Uterus (tissue), 4 donors: ENCODE measurements around the gene P2RY14. TPM values are rescaled to one million over a fixed set of nuclear protein-coding genes. Genes with fewer than 3 reads are reported as not detected.

Experiments used
- DNase-seq, 2 donors: peaks; one replicate each; pipeline ENCODE4 v3.0.0-alpha.2; 2019 to 2020
- H3K27ac ChIP-seq, 2 donors: fragments of 200-600 bp; sonication (generic); 1 replicate in 1 of 2; 2 replicates in 1 of 2; pipeline ENCODE4 v1.5.1; 2016 to 2018
- H3K27me3 ChIP-seq, 2 donors: fragments of 200-600 bp; sonication (generic); one replicate each; pipeline ENCODE4 v1.5.1; 2018 to 2019; ENCODE audit warnings: control low read depth in 1 of 2
- H3K36me3 ChIP-seq, 2 donors: fragments of 200-600 bp; sonication (generic); one replicate each; pipeline ENCODE4 v1.5.1; 2019; ENCODE audit warnings: control low read depth in 1 of 2
- H3K4me1 ChIP-seq, 2 donors: fragments of 200-600 bp; sonication (generic); one replicate each; pipeline ENCODE4 v1.5.1; 2018 to 2019; ENCODE audit warnings: control low read depth in 1 of 2
- H3K4me3 ChIP-seq, 2 donors: fragments of 200-600 bp; sonication (generic); 1 replicate in 1 of 2; 2 replicates in 1 of 2; pipeline ENCODE4 v1.5.1; 2018 to 2019; ENCODE audit warnings: mild to moderate bottlenecking in 1 of 2
- H3K9me3 ChIP-seq, 2 donors: fragments of 200-600 bp; sonication (generic); one replicate each; pipeline ENCODE4 v1.5.1; 2019; ENCODE audit warnings: control low read depth in 1 of 2
- POLR2A ChIP-seq, 2 donors: fragments of 450-650 bp; IDR thresholded peaks; one replicate each; pipeline ENCODE4 v1.6.1; 2016; ENCODE audit warnings: antibody characterized with exemption in 2 of 2, mild to moderate bottlenecking in 1 of 2, moderate library complexity in 1 of 2
- intact Hi-C: fragments of 100-400 bp; cut with DNase I; formaldehyde crosslinking; loops from one replicate; pipeline ENCODE4 v1.15.1; 2023; ENCODE audit warnings: low total_unique reads
- total RNA-seq, 4 donors: library from RNA; depleted of rRNA in 3 of 4; stranded (reverse); fragments of >200 nt in 3 of 4; gene quantifications; one replicate each; pipeline versions ENCODE4 v1.1.0 to v1.2.4, GENCODE V29; 2014 to 2023
- TF ChIP-seq, protein P1 (sequence below), 4 experiments: fragments of 200-600 bp in 2 of 4; fragments of 450-650 bp in 2 of 4; sonication (generic) in 2 of 4; IDR thresholded peaks; one replicate each; pipeline ENCODE4 v1.5.1; 2016 to 2019; ENCODE audit warnings: antibody characterized with exemption in 4 of 4, mild to moderate bottlenecking in 2 of 4, moderate library complexity in 1 of 4
- donor health status: DM: yes; HTN: yes; CAD: no.

The P2RY14 gene
- total RNA-seq, 4 donors from 2014 or later = 0.51 to 2.6 (median 0.61) TPM

DNA sequence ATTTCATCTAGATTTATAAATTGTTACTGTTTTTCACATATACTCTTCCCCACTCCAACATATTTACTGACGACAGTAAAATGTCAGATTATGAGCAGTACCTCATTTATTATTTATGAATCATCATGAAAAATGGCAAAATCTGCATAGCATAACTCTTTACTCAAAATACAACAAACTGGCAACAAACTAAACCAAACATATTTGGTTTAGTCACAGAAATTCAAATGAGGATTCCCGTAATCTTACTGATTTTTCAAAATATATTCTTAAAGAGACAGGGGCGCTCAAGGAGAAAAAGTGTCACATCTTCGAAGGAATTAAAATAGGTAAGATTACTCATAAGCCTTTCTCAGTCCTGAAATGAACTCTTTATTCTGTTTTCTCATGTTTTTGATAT lies 41.3 kb upstream of the P2RY14 start:
- Histone ChIP-seq H3K9me3 (no peaks in the 10 kb centered on the region), H3K27ac (no peak overlapping the region), H3K4me1 (no peaks in the 10 kb centered on the region), H3K4me3 (no peak overlapping the region), H3K36me3 (no peaks in the 10 kb centered on the region), H3K27me3 (no peaks in the 10 kb centered on the region)
- DNase-seq = no peak
- intact Hi-C loops = no loop called here
- TF ChIP-seq, protein P1, sequence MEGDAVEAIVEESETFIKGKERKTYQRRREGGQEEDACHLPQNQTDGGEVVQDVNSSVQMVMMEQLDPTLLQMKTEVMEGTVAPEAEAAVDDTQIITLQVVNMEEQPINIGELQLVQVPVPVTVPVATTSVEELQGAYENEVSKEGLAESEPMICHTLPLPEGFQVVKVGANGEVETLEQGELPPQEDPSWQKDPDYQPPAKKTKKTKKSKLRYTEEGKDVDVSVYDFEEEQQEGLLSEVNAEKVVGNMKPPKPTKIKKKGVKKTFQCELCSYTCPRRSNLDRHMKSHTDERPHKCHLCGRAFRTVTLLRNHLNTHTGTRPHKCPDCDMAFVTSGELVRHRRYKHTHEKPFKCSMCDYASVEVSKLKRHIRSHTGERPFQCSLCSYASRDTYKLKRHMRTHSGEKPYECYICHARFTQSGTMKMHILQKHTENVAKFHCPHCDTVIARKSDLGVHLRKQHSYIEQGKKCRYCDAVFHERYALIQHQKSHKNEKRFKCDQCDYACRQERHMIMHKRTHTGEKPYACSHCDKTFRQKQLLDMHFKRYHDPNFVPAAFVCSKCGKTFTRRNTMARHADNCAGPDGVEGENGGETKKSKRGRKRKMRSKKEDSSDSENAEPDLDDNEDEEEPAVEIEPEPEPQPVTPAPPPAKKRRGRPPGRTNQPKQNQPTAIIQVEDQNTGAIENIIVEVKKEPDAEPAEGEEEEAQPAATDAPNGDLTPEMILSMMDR (IDR thresholded peaks at IDR 0.05) = no peak
- no peak for TF ChIP-seq POLR2A (IDR thresholded peaks at IDR 0.05)

DNA sequence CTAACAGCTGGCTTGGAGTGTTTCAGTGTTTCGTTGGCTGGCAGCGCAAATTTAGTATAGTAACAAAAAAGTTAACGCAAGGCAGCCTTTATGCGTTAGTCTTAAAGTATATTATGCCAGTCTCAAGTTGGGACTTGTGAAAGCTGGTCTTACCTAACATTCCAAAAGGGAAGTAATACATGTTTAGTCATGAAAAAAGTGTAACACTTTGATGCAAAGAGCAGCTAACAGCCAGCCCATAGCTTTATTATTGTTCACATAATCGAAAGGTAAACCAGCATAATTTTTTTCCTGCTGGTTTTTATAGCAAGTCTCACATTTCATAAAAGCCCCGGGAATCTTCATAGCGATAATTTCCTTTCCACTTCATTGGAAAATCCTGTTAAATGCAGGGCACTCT lies 40.6 kb upstream of the P2RY14 start:
- TF ChIP-seq, protein P1 (IDR thresholded peaks at IDR 0.05) = no peak
- TF ChIP-seq POLR2A (IDR thresholded peaks at IDR 0.05) = no peak
- Histone ChIP-seq H3K36me3 (no peaks in the 10 kb centered on the region), H3K27ac (no peak overlapping the region), H3K27me3 (no peaks in the 10 kb centered on the region), H3K9me3 (no peaks in the 10 kb centered on the region), H3K4me3 (no peak overlapping the region), H3K4me1 (no peaks in the 10 kb centered on the region)
- no peak for DNase-seq
- intact Hi-C loops = no loop called here

DNA sequence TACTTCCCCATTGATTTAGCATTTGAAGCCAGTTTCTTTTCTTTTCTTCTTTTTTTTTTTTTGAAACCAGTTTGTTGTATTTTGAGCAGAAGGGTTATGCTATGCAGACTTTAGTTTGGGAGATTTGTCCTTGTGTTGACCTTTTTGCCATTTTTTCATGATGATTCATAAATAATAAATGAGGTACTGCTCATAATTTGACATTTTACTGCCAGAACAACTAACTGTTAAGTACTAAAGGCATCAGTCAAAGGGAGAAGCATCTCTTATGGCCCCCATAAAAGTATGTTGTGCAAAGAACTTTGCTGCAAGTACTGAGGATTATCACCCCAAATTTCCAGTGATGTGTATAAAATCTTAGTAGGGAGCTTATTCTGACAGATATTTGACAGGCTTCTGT lies 40.0 kb upstream of the P2RY14 start:
- Histone ChIP-seq H3K27ac (no peak overlapping the region), H3K4me1 (no peaks in the 10 kb centered on the region), H3K9me3 (no peaks in the 10 kb centered on the region), H3K4me3 (no peak overlapping the region), H3K36me3 (no peaks in the 10 kb centered on the region), H3K27me3 (no peaks in the 10 kb centered on the region)
- intact Hi-C loops = no loop called here
- TF ChIP-seq POLR2A (IDR thresholded peaks at IDR 0.05) = no peak
- TF ChIP-seq, protein P1 (IDR thresholded peaks at IDR 0.05) = no peak
- no peak for DNase-seq

DNA sequence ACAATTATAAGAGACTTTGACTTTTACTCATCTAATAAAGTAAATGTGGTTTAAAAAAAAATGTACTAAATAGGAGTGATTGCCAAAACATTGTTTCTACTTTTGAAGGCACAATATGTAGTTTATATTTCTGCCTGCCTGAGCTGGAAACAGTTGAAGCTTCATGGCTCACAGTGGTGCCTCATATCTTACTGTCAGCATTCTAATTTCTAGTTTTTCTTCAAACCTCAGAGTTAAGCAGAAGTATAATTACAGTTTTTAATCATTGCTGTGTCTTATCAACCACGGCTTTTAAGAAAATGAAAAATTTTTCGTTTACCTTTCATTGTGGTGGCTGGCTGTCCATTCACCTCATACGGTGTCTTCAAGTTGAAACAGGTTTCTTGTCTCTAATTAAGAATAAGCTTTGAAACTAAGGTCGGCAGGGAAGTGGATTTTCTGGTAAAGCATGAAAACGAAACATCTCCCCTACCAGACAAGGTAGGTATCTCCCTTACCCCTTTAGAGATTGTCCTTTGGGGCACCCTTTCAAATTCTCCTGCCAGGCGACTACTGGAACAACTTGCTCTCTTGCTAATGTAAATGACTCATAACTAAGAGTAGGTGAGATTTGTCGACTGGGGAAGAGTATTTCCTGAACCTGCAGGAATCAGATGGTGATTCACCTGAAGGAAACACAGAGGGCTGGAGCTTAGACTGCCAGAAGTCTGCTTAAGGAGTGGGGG lies 38.1 kb upstream of the P2RY14 start, which contains the start of gene GPR87:
GPR87 (minus strand) TSS at position 554 of the 725 bp plus-strand sequence. CDS start 16,720 bp downstream, outside the sequence.
- Histone ChIP-seq H3K4me3 (no peak within 1 kb of the TSS), H3K27ac (no peak within 1 kb of the TSS)

DNA sequence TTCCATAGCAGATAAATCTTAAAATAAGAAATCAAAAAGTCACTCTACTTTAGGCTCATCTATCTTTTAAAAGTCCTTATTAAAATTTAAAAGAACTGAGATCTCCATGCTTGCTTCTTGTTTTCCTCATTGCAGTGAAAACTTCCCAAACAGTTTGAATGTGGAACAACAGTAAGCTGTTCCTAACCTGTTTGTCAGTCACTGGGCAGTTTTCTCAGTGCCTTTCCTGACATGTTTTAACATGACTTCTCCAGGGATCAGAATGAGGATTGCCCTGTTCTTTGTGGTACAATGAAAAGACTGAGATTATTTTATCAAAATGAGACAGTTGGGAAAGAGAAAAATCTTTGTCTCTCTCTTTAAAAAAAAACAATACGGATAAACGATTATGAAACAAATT lies 37.5 kb upstream of the P2RY14 start:
- no peak for DNase-seq
- intact Hi-C loops = no loop called here
- Histone ChIP-seq H3K36me3 (no peaks in the 10 kb centered on the region), H3K9me3 (no peaks in the 10 kb centered on the region), H3K4me1 (no peaks in the 10 kb centered on the region), H3K27me3 (no peaks in the 10 kb centered on the region), H3K27ac (no peak overlapping the region), H3K4me3 (no peak overlapping the region)
- TF ChIP-seq, protein P1 (IDR thresholded peaks at IDR 0.05) = no peak
- no peak for TF ChIP-seq POLR2A (IDR thresholded peaks at IDR 0.05)

More for the DNA sequence above, 38.1 kb upstream of the P2RY14 start, which contains the start of gene GPR87:
- no peaks in the 10 kb centered on the region for H3K27me3 ChIP-seq
- no peaks in the 10 kb centered on the region for H3K4me1 ChIP-seq
- no peaks in the 10 kb centered on the region for H3K9me3 ChIP-seq
- TF ChIP-seq POLR2A (IDR thresholded peaks at IDR 0.05) = no peak
- TF ChIP-seq, protein P1 (IDR thresholded peaks at IDR 0.05) = no peak
- no peak for DNase-seq
- no peaks in the 10 kb centered on the region for H3K36me3 ChIP-seq
- intact Hi-C loops = no loop called here
